Transverse colon (tissue), 3 donors: Measurements from ENCODE around the gene SYT7.

ENCODE experiments used
- CTCF ChIP-seq, 5 experiments: fragments of 200-600 bp in 3 of 5; fragments of 450-650 bp in 2 of 5; sonication (generic) in 3 of 5; IDR thresholded peaks; 1 replicate in 2 of 5; 2 replicates in 3 of 5; pipeline ENCODE4 v1.5.1; 2016 to 2017; ENCODE audit warnings: antibody characterized with exemption in 5 of 5, inconsistent platforms in 3 of 5, mild to moderate bottlenecking in 2 of 5, moderate library complexity in 1 of 5
- POLR2A ChIP-seq: fragments of 450-650 bp; IDR thresholded peaks from one replicate; pipeline ENCODE4 v1.6.1; 2016; ENCODE audit warnings: antibody characterized with exemption, mild to moderate bottlenecking, moderate library complexity

- TF ChIP-seq CTCF (IDR thresholded peaks at IDR 0.05) (peak; percentile 93 to 97 (median 95)), POLR2A (no peak)
Measured at GRCh38 chr11:61477727-61478148, 103.1 kb downstream of the SYT7 start.
